Loucy (cell line): ENCODE measurements around the gene SGMS2.

Experiments used
- EZH2phosphoT487 ChIP-seq: fragments of 200-600 bp; IDR thresholded peaks from 2 replicates; pipeline ENCODE4 v1.6.1; 2018; ENCODE audit warnings: antibody characterized with exemption, mild to moderate bottlenecking, moderate library complexity, borderline replicate concordance
- TF ChIP-seq, protein P1 (sequence below): fragments of 200-600 bp; sonication (generic); conservative IDR thresholded peaks from 2 replicates; pipeline ENCODE4 v1.5.1; 2014; ENCODE audit warnings: mild to moderate bottlenecking, antibody characterized with exemption, low read length

DNA sequence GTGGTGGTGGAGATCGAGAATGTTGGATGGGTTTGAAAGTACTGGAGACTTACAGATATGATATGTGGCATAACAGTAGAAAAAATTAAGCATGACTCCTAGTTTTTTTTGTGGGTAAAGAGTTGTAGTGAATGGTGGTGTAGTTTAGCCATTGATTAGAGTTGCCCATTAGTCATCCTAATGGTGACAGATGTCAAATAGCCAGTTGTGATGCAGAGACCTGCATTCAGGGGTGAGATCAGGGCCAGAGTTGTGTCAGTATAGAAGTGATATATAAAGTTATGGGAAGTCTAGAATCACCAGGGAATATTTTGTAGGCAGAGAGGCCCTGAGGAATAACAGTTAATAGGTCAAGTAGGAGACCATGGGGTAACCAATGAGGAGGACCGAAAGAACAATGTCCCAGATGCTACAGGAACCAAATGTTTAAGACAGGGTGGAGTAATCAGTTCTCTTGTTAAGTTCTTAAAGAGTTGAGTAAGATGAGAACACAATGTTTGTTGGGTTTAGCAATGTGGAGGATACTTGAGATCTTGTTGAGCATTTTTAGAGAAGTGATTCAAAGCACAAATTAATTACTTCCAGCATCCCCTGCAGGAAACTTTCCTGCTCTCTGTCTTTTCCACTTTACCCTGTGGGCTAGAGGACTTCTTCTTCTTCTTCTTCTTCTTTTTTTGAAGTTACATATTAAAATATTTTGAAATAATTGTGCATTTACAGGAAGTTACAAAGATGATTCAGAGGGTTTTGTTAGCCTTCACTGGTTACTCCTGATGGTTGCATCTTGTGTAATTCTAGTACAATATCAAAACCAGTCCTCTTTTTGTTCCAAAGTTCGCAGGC is 13.3 kb downstream of the SGMS2 start:
- TF ChIP-seq, protein P1, sequence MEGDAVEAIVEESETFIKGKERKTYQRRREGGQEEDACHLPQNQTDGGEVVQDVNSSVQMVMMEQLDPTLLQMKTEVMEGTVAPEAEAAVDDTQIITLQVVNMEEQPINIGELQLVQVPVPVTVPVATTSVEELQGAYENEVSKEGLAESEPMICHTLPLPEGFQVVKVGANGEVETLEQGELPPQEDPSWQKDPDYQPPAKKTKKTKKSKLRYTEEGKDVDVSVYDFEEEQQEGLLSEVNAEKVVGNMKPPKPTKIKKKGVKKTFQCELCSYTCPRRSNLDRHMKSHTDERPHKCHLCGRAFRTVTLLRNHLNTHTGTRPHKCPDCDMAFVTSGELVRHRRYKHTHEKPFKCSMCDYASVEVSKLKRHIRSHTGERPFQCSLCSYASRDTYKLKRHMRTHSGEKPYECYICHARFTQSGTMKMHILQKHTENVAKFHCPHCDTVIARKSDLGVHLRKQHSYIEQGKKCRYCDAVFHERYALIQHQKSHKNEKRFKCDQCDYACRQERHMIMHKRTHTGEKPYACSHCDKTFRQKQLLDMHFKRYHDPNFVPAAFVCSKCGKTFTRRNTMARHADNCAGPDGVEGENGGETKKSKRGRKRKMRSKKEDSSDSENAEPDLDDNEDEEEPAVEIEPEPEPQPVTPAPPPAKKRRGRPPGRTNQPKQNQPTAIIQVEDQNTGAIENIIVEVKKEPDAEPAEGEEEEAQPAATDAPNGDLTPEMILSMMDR: no peak
- no peak for TF ChIP-seq EZH2phosphoT487
